Astrocyte of the cerebellum (primary cell): Measurements from ENCODE around the gene IKZF4.
"Not testable (repeated sequence)": the region's sequence is repeated elsewhere in the genome, so short reads cannot be mapped to it uniquely, and the experiment has no call there.

ENCODE experiments used
- DNase-seq: peaks from one replicate; pipeline ENCODE4 v3.0.0-alpha.2; 2011; ENCODE audit warnings: low read depth
- H3K4me3 ChIP-seq: 2 replicates; pipeline ENCODE4 v1.5.1; 2011; ENCODE audit warnings: mild to moderate bottlenecking, low read depth, low read length, moderate library complexity
- in situ Hi-C: cut with HindIII; loops from 2 replicates; pipeline ENCODE4 v1.10.0; 2017; ENCODE audit warnings: low sequenced_read_pairs
- TF ChIP-seq, protein P1 (sequence below): IDR thresholded peaks from 2 replicates; pipeline ENCODE4 v1.5.1; 2012; ENCODE audit warnings: low read length, low read depth, moderate library complexity, mild to moderate bottlenecking; ENCODE audit errors: missing control alignments

The IKZF4 gene

DNA sequence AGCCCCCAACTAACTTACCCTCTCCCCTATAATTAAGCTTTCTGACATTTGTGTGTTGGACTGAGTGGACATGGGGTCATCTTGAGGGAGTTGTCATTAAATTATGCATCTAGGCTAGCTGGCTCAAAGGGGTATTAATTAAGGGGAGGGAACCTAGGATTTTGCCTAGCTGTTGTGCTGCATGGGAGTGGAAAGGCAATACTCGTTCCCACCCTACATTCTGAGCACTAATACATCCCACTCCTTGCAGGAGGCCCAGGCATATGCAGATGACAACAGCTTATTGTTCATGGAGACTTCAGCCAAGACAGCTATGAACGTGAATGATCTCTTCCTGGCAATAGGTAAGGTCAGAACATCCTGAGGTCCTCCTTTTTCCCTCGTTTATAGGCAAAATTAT, 29.7 kb upstream of the IKZF4 start:
- TF ChIP-seq, protein P1, sequence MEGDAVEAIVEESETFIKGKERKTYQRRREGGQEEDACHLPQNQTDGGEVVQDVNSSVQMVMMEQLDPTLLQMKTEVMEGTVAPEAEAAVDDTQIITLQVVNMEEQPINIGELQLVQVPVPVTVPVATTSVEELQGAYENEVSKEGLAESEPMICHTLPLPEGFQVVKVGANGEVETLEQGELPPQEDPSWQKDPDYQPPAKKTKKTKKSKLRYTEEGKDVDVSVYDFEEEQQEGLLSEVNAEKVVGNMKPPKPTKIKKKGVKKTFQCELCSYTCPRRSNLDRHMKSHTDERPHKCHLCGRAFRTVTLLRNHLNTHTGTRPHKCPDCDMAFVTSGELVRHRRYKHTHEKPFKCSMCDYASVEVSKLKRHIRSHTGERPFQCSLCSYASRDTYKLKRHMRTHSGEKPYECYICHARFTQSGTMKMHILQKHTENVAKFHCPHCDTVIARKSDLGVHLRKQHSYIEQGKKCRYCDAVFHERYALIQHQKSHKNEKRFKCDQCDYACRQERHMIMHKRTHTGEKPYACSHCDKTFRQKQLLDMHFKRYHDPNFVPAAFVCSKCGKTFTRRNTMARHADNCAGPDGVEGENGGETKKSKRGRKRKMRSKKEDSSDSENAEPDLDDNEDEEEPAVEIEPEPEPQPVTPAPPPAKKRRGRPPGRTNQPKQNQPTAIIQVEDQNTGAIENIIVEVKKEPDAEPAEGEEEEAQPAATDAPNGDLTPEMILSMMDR: no peak
- H3K4me3 ChIP-seq: no peak overlapping the region
- in situ Hi-C loops: no loop called here
- DNase-seq: no peak

DNA sequence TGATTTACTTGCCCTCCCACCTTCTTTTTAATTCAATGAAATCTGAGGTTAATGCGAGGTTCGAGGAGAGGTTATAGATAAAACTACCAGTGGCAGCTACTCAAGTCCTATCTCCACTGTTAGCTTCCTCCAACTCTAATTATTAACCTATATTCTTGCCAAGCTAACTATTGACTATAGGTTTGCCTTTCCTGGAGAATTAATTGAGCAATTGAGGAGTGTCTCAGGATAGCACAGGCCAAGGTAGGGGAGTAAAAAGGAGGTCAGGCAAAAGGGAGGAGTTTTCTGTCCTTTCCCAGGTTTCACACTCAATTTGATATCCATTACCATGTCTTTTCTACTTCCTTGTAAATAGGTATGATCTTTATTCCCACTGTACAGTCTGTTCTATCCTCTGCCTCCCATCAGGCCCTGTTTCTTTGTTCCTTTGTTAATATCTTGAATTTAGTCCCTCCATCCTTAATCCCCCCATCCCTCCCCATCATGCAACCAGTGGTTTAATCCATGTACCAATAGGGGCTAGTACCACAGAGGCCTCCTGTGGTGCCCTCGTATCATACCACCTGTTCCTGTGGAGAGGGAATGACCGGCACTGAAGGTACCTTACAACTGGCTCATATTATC, 27.5 kb upstream of the IKZF4 start:
- in situ Hi-C loops: no loop called here
- H3K4me3 ChIP-seq: no peak overlapping the region
- TF ChIP-seq, protein P1: no peak
- DNase-seq: no peak

DNA sequence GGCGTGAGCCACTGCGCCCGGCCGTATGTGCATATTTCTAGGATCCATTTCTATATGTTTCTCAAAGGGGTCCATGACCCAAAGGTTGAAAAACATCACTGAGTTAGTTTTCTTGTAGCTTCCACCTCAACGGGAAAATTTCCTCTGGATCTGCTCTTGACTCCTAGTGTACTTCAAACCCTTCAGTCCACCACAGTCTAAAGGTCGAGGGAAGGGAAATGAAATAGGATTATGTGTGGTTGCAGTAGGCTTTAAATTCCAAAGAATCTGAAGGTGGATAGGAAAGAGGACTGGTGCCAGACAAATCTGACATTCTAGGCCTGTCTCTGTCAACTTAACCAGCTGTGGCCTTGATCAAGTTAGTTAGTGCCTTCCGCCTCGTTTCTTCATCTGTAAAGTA, 25.5 kb upstream of the IKZF4 start:
- in situ Hi-C loops: no loop called here
- DNase-seq: no peak
- H3K4me3 ChIP-seq: no peak overlapping the region
- TF ChIP-seq, protein P1: no peak

DNA sequence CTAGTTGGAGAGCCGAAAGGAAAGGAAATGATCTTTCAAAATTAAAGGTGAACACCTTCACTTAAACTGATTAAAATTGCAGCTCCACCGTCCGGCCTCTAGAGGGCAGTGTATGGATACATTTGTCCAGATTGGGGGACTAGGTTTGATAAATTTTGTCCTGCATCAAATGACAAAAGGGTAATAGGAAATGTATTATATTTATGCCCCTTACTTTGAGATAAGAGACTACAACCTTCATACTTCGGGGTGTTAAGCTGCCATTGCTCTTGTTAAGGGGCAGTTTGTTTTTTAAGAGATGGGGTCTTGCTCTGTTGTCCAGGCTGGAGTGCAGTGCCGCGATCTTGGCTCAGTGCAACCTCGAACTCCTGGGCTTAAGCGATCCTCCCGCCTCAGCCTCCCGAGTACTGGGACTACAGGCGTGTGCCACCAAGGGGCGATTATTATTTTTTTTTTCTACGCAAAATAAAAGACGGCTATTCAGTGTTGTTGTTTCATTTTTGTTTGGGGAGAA, 24.6 kb upstream of the IKZF4 start:
- in situ Hi-C loops: no loop called here
- TF ChIP-seq, protein P1: peak; percentile 79
- DNase-seq: no peak
- peak overlapping the region; percentile 58 for H3K4me3 ChIP-seq

DNA sequence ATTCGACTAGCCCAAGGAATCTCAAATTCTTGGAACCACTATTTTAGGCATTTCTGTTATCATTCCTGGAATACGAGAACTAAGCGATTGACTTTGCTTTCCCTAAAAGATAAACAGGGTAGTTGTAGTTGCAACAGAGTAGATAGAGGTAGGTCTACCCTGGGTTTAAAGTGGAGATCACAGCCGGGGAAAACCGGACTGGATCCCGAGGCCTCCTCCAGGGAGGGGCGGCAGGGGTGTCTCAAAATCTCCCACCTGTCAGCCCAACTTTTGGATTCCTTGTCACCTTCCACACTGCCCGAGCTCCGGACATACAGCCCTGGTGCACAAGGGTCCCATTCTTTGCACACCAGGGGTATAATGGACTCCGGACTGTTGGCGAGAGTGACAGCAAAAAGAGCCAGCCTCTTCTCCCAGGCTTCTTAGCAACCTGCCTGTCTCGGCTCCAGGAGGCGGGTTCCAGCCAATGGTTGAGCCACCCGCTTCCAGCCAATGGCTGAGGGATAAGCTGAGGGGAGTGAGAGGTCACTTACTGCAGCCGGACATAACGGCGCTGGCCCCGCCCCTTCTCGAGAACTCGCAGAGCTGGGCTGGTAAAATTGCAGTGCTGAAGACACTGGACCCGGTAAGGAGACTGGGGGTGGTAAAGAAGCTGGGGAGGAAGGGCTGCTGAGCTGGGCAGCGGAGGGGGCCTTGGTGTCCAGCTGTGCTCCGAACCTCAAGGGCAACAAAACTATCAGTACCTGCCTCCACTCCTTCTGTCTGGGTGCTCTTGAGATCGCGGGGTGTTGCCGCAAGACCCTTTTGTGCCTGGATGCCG, 23.9 kb upstream of the IKZF4 start, which contains the start of gene SUOX:
TSS of gene SUOX (plus strand) at position 562 of the 820 bp plus-strand sequence. CDS start 4,946 bp downstream, outside the sequence.
- peak; percentile 92 for DNase-seq
- in situ Hi-C loops: no loop called here
- peak within 1 kb of the TSS; percentile 58 for H3K4me3 ChIP-seq
- TF ChIP-seq, protein P1: no peak

DNA sequence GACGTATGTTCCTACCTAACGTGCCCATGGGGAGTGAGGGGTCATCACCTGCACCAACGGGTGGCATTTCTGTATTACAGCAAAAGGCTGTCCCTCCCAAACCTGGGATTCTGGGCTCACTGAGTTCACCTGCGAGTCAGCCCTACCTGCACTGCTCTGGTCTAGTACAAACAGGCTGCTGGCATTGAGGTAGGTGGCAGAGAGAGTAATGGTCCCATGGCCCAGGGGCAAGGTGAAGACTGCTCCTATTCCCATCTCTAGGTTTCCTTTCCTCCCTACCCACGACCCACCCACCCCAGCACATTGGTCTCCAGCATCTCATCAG, 23.3 kb upstream of the IKZF4 start:
- peak overlapping the region; percentile 58 for H3K4me3 ChIP-seq
- no peak for DNase-seq
- in situ Hi-C loops: no loop called here
- TF ChIP-seq, protein P1: no peak

DNA sequence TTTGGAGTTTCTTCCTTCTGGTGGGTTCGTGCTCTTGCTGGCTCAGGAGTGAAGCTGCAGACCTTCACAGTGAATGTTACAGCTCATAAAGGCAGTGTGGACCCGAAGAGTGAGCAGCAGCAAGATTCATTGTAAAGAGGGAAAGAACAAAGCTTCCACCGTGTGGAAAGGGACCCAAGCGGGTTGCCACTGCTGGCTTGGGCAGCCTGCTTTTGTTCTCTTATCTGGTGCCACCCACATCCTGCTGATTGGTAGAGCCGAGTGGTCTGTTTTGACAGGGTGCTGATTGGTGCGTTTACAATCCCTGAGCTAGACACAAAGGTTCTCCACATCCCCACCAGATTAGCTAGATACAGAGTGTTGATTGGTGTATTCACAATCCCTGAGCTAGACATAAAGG, 21.3 kb upstream of the IKZF4 start:
- H3K4me3 ChIP-seq, DNase-seq: not testable (repeated sequence)

DNA sequence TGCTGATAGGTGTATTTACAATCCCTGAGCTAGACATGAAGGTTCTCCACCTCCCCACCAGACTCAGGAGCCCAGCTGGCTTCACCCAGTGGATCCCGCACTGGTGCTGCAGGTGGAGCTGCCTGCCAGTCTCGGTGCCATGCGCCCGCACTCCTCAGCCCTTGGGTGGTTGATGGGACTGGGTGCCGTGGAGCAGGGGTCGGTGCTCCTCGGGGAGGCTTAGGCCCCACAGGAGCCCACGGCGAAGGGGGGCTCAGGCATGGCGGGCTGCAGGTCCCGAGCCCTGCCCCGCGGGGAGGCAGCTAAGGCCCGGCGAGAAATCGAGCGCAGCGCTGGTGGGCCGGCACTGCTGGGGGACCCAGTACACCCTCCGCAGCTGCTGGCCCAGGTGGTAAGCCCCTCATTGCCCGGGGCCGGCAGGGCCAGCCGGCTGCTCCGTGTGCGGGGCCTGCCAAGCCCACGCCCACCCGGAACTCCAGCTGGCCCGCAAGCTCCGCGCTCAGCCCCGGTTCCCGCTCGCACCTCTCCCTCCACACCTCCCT, 20.8 kb upstream of the IKZF4 start:
- DNase-seq, in situ Hi-C loops, H3K4me3 ChIP-seq: not testable (repeated sequence)

More for the DNA sequence above, 21.3 kb upstream of the IKZF4 start:
- in situ Hi-C loops: not testable (repeated sequence)
